PFSK-1 (cell line): Measurements from ENCODE around the gene ATP8B4.

Experiments
- FOXP2 ChIP-seq: optimal IDR thresholded peaks from 2 replicates; pipeline ENCODE3; 2011; ENCODE audit warnings: borderline replicate concordance, control low read depth, inconsistent platforms; ENCODE audit not compliant: insufficient read depth; ENCODE audit errors: extremely low read length, extremely low read depth
- POLR2AphosphoS5 ChIP-seq: IDR thresholded peaks from 2 replicates; pipeline ENCODE4 v1.6.1; 2012; ENCODE audit warnings: low read depth, mild to moderate bottlenecking, control low read depth, low read length, moderate library complexity
- REST ChIP-seq, 2 experiments: IDR thresholded peaks; 2 replicates each; pipeline versions ENCODE4 v1.6.1 to v1.8.0; 2011 to 2012; ENCODE audit warnings: low read depth in 2 of 2, low read length in 2 of 2, control low read depth in 1 of 2, inconsistent platforms in 1 of 2, mild to moderate bottlenecking in 1 of 2, moderate library complexity in 1 of 2; ENCODE audit not compliant: insufficient read depth in 1 of 2
- SIN3A ChIP-seq: IDR thresholded peaks from 2 replicates; pipeline ENCODE4 v1.6.1; 2012; ENCODE audit warnings: mild to moderate bottlenecking, low read length, moderate library complexity, borderline replicate concordance; ENCODE audit not compliant: insufficient read depth
- TAF1 ChIP-seq: IDR thresholded peaks from 2 replicates; pipeline ENCODE4 v1.6.1; 2012; ENCODE audit warnings: low read length, control low read depth, borderline replicate concordance; ENCODE audit not compliant: insufficient read depth

ATP8B4 gene

DNA sequence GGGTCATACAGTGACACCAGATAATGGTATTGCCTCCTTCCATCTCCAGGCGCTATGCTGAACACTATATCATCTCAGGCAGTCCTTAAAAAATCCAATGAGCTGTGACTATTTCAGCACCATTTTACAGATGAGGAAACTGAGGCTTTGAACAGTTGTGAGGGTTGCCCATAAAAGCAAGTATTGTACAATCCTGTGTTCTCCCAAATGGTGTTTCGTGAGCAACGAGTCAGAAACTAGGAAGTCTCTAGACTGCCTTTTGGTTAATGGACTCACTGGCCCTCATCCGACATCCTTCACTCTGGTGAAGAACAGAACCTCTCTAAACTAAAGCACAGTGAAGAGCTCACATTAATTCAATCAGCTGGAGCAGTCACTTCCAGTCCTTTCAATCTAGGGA is 61.8 kb downstream of the ATP8B4 start:
- TF ChIP-seq TAF1 (no peak), POLR2AphosphoS5 (no peak), REST (IDR thresholded peaks at IDR 0.05; ENCODE audit: insufficient read depth in 1 of 2, low read depth in 2 of 2, low read length in 2 of 2) (no peak), SIN3A (no peak), FOXP2 (no peak)

DNA sequence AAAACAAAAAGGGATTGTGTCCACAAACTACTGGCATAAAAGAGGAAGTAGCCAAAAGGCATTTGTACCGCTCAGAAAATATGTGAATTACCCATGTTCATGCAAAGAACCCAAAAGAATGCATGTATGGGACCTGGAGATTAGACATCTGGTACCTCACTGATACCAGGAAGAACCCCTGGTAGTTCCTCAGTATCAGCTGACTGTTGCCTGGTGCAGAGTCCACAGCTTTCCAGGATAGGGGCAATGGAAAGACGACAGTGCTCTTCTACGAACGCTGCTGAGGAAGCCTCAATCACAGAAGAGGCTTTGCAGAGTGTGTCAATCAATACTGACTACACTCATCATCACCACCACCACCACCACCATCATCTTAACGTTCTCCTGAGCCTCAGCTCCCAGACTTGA is 63.3 kb downstream of the ATP8B4 start:
- TF ChIP-seq TAF1 (no peak), FOXP2 (no peak), REST (IDR thresholded peaks at IDR 0.05; ENCODE audit: insufficient read depth in 1 of 2, low read depth in 2 of 2, low read length in 2 of 2) (no peak), POLR2AphosphoS5 (no peak), SIN3A (no peak)

- no peak for TF ChIP-seq FOXP2
- TF ChIP-seq SIN3A = no peak
- no peak for TF ChIP-seq POLR2AphosphoS5
- TF ChIP-seq TAF1 = no peak
- TF ChIP-seq REST (IDR thresholded peaks at IDR 0.05; ENCODE audit: insufficient read depth in 1 of 2, low read depth in 2 of 2, low read length in 2 of 2) = no peak
These were observed 63.7 kb downstream of the ATP8B4 start for GRCh38 chr15:50055332-50055731.

- TF ChIP-seq SIN3A = no peak
- TF ChIP-seq REST (IDR thresholded peaks at IDR 0.05; ENCODE audit: insufficient read depth in 1 of 2, low read depth in 2 of 2, low read length in 2 of 2) = no peak
- no peak for TF ChIP-seq POLR2AphosphoS5
These were observed 65.8 kb downstream of the ATP8B4 start for GRCh38 chr15:50053055-50053856.
